ENCODE data around the gene UTP11. TPM values are rescaled to one million over a fixed set of nuclear protein-coding genes. Genes with fewer than 3 reads are reported as not detected.

Gene UTP11
- total and polyA plus RNA-seq, 4 donors: 11.0 to 17.8 (median 11.8) TPM

DNA sequence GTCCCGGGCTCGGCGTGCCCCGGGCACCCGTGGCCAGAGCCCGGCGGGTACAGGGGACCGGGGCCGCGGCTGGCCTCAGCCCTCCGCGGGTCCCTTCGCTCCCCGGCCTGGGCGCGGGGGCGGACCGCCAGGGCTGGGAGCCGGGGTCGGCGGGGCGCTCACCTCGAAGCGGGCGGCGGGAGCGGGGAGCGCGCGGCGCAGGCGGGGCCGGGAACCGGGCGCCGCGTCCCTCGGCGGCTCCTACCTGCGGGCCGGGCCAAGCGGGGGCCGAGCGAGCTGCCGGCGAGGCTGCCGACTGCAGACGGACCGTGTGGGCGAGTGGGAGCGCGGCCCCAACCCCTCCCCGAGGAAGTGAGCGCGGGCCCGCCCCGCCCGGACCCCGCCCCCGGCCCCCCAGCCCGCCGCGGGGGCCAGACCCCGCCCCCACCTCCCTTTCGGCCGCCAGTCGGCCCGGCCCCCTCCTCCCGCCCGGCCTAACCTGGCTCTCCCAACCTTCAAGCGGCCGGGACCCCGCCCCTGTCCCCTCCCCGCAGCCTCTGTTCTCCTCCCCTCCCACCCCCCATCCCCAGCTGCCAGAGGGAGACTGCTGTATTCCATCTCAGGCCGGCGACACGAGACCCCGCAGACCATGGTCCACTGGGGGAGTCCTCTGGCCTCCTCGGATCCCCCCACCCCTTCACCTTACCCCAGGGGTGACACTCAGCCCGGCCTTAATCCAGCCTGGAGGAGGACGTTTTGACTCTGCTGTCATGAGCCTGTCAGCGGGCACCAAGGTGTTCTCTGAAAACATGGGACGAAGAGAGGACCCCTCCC is 7.1 kb upstream of the UTP11 start, which contains the start of gene FHL3 (continued):
- TF ChIP-seq, protein P1, sequence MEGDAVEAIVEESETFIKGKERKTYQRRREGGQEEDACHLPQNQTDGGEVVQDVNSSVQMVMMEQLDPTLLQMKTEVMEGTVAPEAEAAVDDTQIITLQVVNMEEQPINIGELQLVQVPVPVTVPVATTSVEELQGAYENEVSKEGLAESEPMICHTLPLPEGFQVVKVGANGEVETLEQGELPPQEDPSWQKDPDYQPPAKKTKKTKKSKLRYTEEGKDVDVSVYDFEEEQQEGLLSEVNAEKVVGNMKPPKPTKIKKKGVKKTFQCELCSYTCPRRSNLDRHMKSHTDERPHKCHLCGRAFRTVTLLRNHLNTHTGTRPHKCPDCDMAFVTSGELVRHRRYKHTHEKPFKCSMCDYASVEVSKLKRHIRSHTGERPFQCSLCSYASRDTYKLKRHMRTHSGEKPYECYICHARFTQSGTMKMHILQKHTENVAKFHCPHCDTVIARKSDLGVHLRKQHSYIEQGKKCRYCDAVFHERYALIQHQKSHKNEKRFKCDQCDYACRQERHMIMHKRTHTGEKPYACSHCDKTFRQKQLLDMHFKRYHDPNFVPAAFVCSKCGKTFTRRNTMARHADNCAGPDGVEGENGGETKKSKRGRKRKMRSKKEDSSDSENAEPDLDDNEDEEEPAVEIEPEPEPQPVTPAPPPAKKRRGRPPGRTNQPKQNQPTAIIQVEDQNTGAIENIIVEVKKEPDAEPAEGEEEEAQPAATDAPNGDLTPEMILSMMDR (IDR thresholded peaks at IDR 0.05; ENCODE audit: low read depth, low read length, missing input control): no peak

DNA sequence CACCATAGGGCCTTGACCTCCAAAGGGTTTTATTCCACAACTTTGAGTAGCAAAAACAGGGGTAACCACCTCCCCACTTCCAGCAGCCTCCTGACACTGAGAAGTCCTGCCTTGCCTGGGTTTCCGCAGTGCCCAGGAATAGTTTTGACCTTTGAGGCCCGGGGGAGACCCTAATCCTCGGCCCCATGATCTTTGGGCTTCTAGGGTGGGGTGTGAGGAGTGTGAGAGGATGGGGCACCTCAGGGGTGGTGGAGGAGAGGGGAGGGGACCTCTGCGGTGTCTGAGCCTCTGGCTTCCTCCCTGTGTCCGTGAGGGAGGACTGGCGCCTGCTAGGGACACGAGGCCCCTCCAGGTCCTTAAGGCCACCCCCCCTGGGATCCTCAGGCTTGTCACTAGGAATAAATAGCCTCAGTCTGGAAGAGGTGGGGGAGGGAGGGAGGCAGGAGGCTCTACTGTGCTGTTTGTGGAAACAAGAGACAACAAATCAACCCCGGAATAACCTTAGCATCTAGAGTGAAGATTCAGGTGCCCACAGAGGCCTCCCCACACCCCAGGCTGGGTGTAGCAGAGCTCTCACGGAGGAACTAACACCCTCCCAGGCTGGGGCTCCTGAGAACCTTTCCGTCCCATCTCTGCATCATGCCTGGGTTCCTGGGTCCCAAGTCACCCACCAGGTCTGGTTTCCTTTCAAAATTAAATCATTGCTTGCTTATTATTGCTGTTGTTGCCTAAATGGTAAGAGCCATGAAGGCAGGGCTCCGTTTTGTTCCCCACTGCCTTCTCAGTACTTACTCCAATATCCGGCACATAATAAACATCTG is 6.3 kb upstream of the UTP11 start:
- Histone ChIP-seq H3K9me3 (ENCODE audit: control insufficient read depth in 4 of 4, low read length in 3 of 4) (no peaks in the 10 kb centered on the region), H3K27me3 (ENCODE audit: control insufficient read depth in 4 of 4, insufficient read depth in 4 of 4, low read length in 3 of 4) (no peaks in the 10 kb centered on the region), H3K36me3 (ENCODE audit: control insufficient read depth in 4 of 4, insufficient read depth in 3 of 4, low read depth in 1 of 4, low read length in 3 of 4) (no peaks in the 10 kb centered on the region), H3K4me1 (ENCODE audit: control insufficient read depth in 4 of 4, insufficient read depth in 4 of 4, low read length in 3 of 4) (peaks cover 0 to 15% (median 6%) of the 10 kb centered on the region in 4 donors), H3K27ac (ENCODE audit: low read depth in 1 of 2, low read length in 2 of 2) (peak overlapping the region; percentile 29 to 63), H3K9ac (ENCODE audit: low read depth in 1 of 2, low read length in 2 of 2) (no peak overlapping the region), H3K4me3 (ENCODE audit: low read depth in 1 of 3, low read length in 3 of 3) (no peak overlapping the region)
- WGBS: 79% methylated on average over 12 of the region's 12 CpGs
- TF ChIP-seq TAF1 (conservative IDR thresholded peaks at IDR 0.05): no peak
- no peak for DNase-seq (ENCODE audit: low spot score)

DNA sequence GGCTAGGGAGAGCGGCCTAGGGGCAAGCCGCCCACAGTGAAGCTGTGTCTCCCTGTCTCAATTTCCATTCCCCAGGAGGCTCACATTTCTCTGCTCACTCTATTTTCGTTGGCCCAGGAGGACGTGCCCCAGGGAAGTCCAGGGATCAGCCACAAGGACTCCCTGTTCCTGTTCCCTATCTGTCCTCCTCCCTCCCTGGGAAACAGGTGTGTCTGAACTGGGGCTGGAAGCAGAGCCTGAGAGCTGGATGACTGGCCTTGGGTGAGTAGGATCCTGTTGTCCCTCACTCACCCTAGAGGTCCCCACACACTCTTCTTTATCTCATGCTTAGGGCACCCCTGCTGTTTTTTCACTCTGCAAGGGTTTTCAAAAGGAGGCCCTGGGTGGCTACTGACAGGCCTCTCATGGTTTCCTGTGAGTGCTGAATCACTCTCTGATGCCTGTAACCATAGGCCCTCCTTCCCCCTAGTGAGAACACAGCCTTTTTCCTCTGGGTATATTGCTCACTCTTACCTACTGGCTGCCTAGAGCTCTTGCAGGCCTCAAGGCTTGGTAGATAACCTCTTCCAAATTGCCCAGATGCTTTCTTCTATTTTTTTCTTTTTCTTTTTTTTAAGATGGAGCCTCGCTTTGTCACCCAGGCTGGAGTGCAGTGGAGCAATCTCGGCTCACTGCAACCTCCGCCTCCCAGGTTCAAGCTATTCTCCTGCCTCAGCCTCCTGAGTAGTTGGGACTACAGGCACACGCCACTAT is 3.3 kb upstream of the UTP11 start:
- Histone ChIP-seq H3K4me3 (ENCODE audit: low read depth in 1 of 3, low read length in 3 of 3) (no peak overlapping the region), H3K9me3 (ENCODE audit: control insufficient read depth in 4 of 4, low read length in 3 of 4) (no peaks in the 10 kb centered on the region), H3K9ac (ENCODE audit: low read depth in 1 of 2, low read length in 2 of 2) (no peak overlapping the region), H3K36me3 (ENCODE audit: control insufficient read depth in 4 of 4, insufficient read depth in 3 of 4, low read depth in 1 of 4, low read length in 3 of 4) (no peaks in the 10 kb centered on the region), H3K27me3 (ENCODE audit: control insufficient read depth in 4 of 4, insufficient read depth in 4 of 4, low read length in 3 of 4) (no peaks in the 10 kb centered on the region), H3K27ac (ENCODE audit: low read depth in 1 of 2, low read length in 2 of 2) (no peak overlapping the region), H3K4me1 (ENCODE audit: control insufficient read depth in 4 of 4, insufficient read depth in 4 of 4, low read length in 3 of 4) (peaks cover 5 to 21% (median 16%) of the 10 kb centered on the region in 4 donors)
- TF ChIP-seq, protein P2, sequence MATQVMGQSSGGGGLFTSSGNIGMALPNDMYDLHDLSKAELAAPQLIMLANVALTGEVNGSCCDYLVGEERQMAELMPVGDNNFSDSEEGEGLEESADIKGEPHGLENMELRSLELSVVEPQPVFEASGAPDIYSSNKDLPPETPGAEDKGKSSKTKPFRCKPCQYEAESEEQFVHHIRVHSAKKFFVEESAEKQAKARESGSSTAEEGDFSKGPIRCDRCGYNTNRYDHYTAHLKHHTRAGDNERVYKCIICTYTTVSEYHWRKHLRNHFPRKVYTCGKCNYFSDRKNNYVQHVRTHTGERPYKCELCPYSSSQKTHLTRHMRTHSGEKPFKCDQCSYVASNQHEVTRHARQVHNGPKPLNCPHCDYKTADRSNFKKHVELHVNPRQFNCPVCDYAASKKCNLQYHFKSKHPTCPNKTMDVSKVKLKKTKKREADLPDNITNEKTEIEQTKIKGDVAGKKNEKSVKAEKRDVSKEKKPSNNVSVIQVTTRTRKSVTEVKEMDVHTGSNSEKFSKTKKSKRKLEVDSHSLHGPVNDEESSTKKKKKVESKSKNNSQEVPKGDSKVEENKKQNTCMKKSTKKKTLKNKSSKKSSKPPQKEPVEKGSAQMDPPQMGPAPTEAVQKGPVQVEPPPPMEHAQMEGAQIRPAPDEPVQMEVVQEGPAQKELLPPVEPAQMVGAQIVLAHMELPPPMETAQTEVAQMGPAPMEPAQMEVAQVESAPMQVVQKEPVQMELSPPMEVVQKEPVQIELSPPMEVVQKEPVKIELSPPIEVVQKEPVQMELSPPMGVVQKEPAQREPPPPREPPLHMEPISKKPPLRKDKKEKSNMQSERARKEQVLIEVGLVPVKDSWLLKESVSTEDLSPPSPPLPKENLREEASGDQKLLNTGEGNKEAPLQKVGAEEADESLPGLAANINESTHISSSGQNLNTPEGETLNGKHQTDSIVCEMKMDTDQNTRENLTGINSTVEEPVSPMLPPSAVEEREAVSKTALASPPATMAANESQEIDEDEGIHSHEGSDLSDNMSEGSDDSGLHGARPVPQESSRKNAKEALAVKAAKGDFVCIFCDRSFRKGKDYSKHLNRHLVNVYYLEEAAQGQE (IDR thresholded peaks at IDR 0.05): no peak
- TF ChIP-seq, protein P1 (IDR thresholded peaks at IDR 0.05; ENCODE audit: low read depth, low read length, missing input control): no peak
- TF ChIP-seq RAD21 (IDR thresholded peaks at IDR 0.05): no peak
- TF ChIP-seq, protein P3, sequence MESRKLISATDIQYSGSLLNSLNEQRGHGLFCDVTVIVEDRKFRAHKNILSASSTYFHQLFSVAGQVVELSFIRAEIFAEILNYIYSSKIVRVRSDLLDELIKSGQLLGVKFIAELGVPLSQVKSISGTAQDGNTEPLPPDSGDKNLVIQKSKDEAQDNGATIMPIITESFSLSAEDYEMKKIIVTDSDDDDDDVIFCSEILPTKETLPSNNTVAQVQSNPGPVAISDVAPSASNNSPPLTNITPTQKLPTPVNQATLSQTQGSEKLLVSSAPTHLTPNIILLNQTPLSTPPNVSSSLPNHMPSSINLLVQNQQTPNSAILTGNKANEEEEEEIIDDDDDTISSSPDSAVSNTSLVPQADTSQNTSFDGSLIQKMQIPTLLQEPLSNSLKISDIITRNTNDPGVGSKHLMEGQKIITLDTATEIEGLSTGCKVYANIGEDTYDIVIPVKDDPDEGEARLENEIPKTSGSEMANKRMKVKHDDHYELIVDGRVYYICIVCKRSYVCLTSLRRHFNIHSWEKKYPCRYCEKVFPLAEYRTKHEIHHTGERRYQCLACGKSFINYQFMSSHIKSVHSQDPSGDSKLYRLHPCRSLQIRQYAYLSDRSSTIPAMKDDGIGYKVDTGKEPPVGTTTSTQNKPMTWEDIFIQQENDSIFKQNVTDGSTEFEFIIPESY (IDR thresholded peaks at IDR 0.05): no peak
- TF ChIP-seq, protein P4, sequence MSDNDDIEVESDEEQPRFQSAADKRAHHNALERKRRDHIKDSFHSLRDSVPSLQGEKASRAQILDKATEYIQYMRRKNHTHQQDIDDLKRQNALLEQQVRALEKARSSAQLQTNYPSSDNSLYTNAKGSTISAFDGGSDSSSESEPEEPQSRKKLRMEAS (IDR thresholded peaks at IDR 0.05): no peak
- no peak for TF ChIP-seq EGR1 (IDR thresholded peaks at IDR 0.05; ENCODE audit: low read depth in 2 of 2)
- TF ChIP-seq TAF1 (conservative IDR thresholded peaks at IDR 0.05): no peak
- no peak for TF ChIP-seq SP1 (IDR thresholded peaks at IDR 0.05)
- TF ChIP-seq YY1 (IDR thresholded peaks at IDR 0.05): no peak
- TF ChIP-seq JUND (IDR thresholded peaks at IDR 0.05): no peak
- WGBS: 87% methylated on average over 8 of the region's 8 CpGs
- DNase-seq (ENCODE audit: low spot score): no peak
